Measurements from ENCODE around the gene C3orf22.

C3orf22 gene

DNA sequence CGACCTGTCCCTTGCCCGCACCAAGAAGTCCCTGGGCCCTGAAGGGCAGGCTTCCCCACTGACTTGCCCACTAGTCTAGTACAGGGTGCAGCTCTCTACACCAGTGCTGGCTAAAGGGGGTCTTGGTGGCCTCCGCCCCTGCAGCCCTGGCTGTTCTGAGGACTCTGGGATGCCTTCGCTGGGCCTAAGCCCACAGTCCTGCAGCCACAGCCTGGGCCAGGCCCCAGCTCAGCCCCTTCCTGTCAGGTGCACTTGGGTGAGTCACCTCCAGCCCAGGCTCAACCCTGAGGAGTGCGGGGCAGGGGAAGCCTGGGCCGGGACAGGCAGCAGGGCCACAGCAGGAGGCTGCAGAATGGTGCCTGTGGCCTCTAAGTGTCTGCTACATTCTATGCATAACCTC, 971 bp downstream of the C3orf22 start:
- H3K79me2 ChIP-seq: no peaks in the 10 kb centered on the region
- TF ChIP-seq, protein P1, sequence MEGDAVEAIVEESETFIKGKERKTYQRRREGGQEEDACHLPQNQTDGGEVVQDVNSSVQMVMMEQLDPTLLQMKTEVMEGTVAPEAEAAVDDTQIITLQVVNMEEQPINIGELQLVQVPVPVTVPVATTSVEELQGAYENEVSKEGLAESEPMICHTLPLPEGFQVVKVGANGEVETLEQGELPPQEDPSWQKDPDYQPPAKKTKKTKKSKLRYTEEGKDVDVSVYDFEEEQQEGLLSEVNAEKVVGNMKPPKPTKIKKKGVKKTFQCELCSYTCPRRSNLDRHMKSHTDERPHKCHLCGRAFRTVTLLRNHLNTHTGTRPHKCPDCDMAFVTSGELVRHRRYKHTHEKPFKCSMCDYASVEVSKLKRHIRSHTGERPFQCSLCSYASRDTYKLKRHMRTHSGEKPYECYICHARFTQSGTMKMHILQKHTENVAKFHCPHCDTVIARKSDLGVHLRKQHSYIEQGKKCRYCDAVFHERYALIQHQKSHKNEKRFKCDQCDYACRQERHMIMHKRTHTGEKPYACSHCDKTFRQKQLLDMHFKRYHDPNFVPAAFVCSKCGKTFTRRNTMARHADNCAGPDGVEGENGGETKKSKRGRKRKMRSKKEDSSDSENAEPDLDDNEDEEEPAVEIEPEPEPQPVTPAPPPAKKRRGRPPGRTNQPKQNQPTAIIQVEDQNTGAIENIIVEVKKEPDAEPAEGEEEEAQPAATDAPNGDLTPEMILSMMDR (IDR thresholded peaks at IDR 0.05): no peak
- H3K27ac ChIP-seq: no peak overlapping the region
- no peaks in the 10 kb centered on the region for H3K9me3 ChIP-seq (ENCODE audit: control insufficient read depth, low read length)
- no peak overlapping the region for H3K4me2 ChIP-seq (ENCODE audit: low read length)
- H3K27me3 ChIP-seq (ENCODE audit: control insufficient read depth, insufficient read depth, low read length): no peaks in the 10 kb centered on the region
- H3K36me3 ChIP-seq (ENCODE audit: control insufficient read depth, insufficient read depth, low read length): no peaks in the 10 kb centered on the region
- H2AFZ ChIP-seq: no peak overlapping the region
- H3K4me3 ChIP-seq (ENCODE audit: low read depth, low read length): no peak overlapping the region
- H3K4me1 ChIP-seq: no peaks in the 10 kb centered on the region
- H3K9ac ChIP-seq: no peak overlapping the region

DNA sequence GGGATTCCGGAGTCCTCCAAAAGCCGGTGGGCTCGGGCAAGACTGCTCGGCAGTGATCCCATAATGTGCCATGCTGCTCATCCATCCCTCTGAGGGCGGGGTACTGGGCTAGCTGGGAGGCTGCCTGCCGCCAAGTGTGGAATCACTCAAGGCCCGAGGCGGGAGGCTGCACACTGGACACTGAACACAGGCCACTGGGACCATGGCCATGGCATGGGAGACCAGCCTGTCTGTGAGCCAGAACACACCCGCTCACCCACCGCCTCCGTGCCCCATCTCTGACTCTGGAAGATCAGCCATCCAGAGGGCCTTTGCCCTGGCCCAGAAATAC, 1.4 kb downstream of the C3orf22 start:
- Histone ChIP-seq H3K27ac (no peak overlapping the region), H3K9ac (no peak overlapping the region), H3K36me3 (ENCODE audit: control insufficient read depth, insufficient read depth, low read length) (no peaks in the 10 kb centered on the region), H2AFZ (no peak overlapping the region), H3K27me3 (ENCODE audit: control insufficient read depth, insufficient read depth, low read length) (no peaks in the 10 kb centered on the region), H3K4me1 (no peaks in the 10 kb centered on the region), H3K79me2 (no peaks in the 10 kb centered on the region), H3K4me3 (ENCODE audit: low read depth, low read length) (no peak overlapping the region), H3K9me3 (ENCODE audit: control insufficient read depth, low read length) (no peaks in the 10 kb centered on the region), H3K4me2 (ENCODE audit: low read length) (no peak overlapping the region)
- TF ChIP-seq, protein P1 (IDR thresholded peaks at IDR 0.05): no peak

DNA sequence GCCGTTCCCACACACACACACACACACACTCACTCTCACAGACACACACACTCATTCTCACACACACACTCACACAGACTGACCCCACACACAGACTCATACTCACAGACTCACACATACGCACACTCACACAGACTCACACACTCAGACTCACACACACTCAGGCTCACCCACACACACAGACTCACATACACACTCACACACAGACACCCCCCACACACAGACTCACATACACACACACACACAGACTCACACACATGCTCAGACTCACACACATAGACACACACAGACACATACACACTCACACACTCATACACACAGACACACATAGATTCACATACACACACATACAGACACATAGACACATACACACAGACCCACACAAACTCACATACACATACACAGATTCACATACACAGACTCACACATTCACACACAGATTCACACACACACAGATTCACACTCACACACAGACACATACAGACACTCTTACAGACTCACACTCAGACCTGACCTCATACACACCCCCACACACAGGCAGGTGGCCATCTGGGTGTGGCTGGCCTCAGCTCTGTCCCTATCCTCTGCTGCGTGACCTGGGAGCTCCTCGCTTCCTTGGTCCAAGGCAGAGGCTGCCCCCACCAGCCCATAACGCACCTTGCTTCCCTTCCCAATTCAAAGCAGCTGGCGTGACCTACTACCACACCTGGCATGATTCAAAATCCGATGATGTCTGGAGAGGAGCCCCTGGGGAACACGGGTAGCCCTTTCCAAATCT, 1.9 kb downstream of the C3orf22 start:
- Histone ChIP-seq H3K27me3 (ENCODE audit: control insufficient read depth, insufficient read depth, low read length) (no peaks in the 10 kb centered on the region), H3K4me3 (ENCODE audit: low read depth, low read length) (no peak overlapping the region)

DNA sequence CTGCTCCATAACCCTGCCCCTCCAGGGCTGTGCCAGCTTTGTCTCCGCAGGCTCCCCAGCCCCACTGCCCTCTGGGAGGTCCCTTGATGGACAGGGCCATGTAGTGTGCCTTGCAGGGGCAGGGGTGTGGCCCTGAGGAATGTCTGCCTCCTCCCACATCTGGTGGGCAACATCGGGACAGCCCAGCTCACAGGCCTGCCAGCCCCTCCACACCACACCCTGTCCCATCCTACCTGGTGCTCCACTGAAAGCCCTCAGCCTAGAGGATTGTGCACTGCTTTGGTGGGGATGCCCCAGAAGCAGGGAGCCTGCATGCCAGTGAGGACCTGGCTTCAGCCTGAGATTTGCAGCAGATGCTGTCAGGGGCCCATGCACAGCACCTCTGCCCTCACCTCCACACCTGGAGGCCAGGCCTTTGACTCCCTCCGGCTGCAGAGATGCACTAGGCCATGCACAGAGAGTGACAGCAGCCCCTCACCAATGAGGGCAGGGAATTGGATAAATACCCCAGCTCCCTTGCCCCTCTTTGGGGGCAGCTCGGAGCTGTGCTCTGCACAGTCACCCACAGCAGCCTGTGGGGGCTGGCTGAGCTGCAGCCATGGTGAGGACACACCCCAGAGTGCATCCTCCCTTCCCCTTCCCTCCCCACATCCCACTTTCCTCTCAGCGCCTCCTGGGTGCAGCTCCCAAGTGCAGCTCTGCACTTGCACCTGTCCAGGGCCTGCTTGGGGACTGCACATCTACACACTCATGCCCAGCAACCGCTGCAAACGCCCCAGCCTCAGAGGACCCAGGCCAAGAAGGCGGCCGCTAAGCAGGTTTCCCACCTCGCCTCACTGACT, 2.7 kb downstream of the C3orf22 start:
- no peaks in the 10 kb centered on the region for H3K4me1 ChIP-seq
- H3K36me3 ChIP-seq (ENCODE audit: control insufficient read depth, insufficient read depth, low read length): no peaks in the 10 kb centered on the region
- H3K79me2 ChIP-seq: no peaks in the 10 kb centered on the region
- no peak overlapping the region for H3K4me3 ChIP-seq (ENCODE audit: low read depth, low read length)
- no peak overlapping the region for H3K4me2 ChIP-seq (ENCODE audit: low read length)
- H3K27me3 ChIP-seq (ENCODE audit: control insufficient read depth, insufficient read depth, low read length): no peaks in the 10 kb centered on the region
- TF ChIP-seq, protein P1 (IDR thresholded peaks at IDR 0.05): no peak
- no peak overlapping the region for H3K9ac ChIP-seq
- no peak overlapping the region for H3K27ac ChIP-seq
- no peak overlapping the region for H2AFZ ChIP-seq
- no peaks in the 10 kb centered on the region for H3K9me3 ChIP-seq (ENCODE audit: control insufficient read depth, low read length)

More for the DNA sequence above, 1.9 kb downstream of the C3orf22 start:
- TF ChIP-seq, protein P1 (IDR thresholded peaks at IDR 0.05): no peak
- H3K4me2 ChIP-seq (ENCODE audit: low read length): no peak overlapping the region
- H3K79me2 ChIP-seq: no peaks in the 10 kb centered on the region
- no peak overlapping the region for H2AFZ ChIP-seq
- no peak overlapping the region for H3K27ac ChIP-seq
- H3K4me1 ChIP-seq: no peaks in the 10 kb centered on the region
- H3K9ac ChIP-seq: no peak overlapping the region
- no peaks in the 10 kb centered on the region for H3K9me3 ChIP-seq (ENCODE audit: control insufficient read depth, low read length)
- no peaks in the 10 kb centered on the region for H3K36me3 ChIP-seq (ENCODE audit: control insufficient read depth, insufficient read depth, low read length)
